Ishikawa (cell line): ENCODE data around the gene GAREM1.

ENCODE experiments used
- CEBPB ChIP-seq: IDR thresholded peaks from 2 replicates; pipeline ENCODE4 v1.6.1; 2012
- CREB1 ChIP-seq: IDR thresholded peaks from 2 replicates; pipeline ENCODE4 v1.6.1; 2012; ENCODE audit warnings: low read depth
- EGR1 ChIP-seq: IDR thresholded peaks from 2 replicates; pipeline ENCODE4 v1.6.1; 2012
- EP300 ChIP-seq: IDR thresholded peaks from 2 replicates; pipeline ENCODE4 v1.6.1; 2012; ENCODE audit warnings: borderline replicate concordance
- FOXM1 ChIP-seq: IDR thresholded peaks from 2 replicates; pipeline ENCODE4 v1.6.1; 2012; ENCODE audit warnings: low read depth, borderline replicate concordance
- NFIC ChIP-seq: IDR thresholded peaks from 2 replicates; pipeline ENCODE4 v1.6.1; 2012
- RAD21 ChIP-seq: IDR thresholded peaks from 2 replicates; pipeline ENCODE4 v1.6.1; 2012; ENCODE audit warnings: low read depth
- TAF1 ChIP-seq: IDR thresholded peaks from 2 replicates; pipeline ENCODE4 v1.6.1; 2012; ENCODE audit warnings: low read depth, mild to moderate bottlenecking
- TCF12 ChIP-seq: IDR thresholded peaks from 2 replicates; pipeline ENCODE4 v1.6.1; 2012; ENCODE audit warnings: low read depth
- TEAD4 ChIP-seq: IDR thresholded peaks from 2 replicates; pipeline ENCODE4 v1.6.1; 2012
- YY1 ChIP-seq: IDR thresholded peaks from 2 replicates; pipeline ENCODE4 v1.6.1; 2012; ENCODE audit warnings: low read depth
- ZBTB7A ChIP-seq: IDR thresholded peaks from 2 replicates; pipeline ENCODE4 v1.6.1; 2012; ENCODE audit warnings: low read depth
- TF ChIP-seq, protein P1 (sequence below): IDR thresholded peaks from 2 replicates; pipeline ENCODE4 v1.6.1; 2012
- TF ChIP-seq, protein P2 (sequence below): IDR thresholded peaks from 2 replicates; pipeline ENCODE4 v1.6.1; 2012
- TF ChIP-seq, protein P3 (sequence below): IDR thresholded peaks from 2 replicates; pipeline ENCODE4 v1.6.1; 2012; ENCODE audit warnings: low read depth, mild to moderate bottlenecking

The GAREM1 gene

DNA sequence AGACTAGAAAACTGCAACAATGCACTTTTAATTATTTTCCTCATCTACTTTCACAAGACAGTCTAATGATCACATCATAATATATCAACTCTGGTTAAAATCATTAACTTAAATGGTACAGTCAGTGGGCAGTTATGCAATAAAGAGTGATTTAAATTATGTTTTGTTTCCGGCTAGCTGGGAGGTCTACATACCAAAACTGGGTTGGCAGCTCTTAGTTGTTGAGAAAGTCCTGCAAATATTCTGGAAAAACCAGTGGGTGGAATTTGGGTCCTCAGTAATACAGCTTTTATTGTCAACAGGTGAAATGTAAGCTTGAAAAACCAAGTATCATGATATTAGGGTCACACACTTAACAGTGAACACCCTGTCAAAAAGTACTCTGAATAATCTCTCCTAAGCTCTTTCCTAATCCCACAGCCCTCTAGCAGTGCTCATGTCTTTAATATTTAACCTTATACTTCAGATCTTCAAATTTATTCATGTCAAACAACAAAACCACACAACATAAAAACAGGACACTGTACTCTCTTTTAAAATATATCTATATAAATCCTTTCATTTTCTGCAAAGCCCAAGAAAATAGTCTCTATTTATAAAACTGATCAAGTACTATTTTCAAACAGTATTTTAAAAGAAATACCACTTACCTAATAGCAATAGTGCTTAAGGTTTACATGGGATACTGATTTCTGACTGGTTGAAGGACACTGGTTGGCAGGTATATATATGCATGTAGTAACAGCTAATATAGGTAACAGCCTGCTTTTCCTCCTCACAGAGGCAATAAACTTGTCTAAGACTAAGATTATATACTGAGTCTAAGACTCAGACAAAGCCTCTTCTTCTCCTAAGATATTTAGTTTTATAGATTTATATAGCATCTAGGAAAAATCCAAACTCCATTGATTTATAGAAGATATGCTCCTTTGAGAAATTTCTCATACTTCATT lies 103.8 kb downstream of the GAREM1 start:
- TF ChIP-seq EGR1 (no peak), TEAD4 (peak; percentile 54), TAF1 (no peak), EP300 (peak; percentile 33; the same call in 1 of the 2 replicates), YY1 (no peak), NFIC (no peak; the same call in 1 of the 2 replicates), CREB1 (no peak), CEBPB (peak; percentile 78), ZBTB7A (no peak), TCF12 (no peak)
- TF ChIP-seq, protein P1, sequence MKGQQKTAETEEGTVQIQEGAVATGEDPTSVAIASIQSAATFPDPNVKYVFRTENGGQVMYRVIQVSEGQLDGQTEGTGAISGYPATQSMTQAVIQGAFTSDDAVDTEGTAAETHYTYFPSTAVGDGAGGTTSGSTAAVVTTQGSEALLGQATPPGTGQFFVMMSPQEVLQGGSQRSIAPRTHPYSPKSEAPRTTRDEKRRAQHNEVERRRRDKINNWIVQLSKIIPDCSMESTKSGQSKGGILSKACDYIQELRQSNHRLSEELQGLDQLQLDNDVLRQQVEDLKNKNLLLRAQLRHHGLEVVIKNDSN, result no peak

DNA sequence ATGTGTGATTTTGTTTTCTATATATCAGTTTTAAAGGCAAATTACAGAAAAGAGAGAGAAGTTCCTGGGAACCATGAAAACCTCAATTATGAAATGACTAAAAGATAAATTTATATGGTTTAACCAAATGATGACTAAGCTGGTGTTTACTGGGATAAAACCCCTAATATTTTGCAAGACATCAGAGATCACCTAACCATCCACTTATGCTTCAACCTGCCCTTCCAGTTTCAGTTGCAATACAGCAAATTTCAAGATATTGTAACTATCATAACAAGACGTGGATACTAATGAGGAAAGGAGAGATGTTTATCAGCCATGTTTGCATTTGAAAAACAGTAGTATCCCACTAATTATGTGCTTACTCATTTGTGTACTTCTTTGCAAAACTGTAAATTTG lies 108.2 kb downstream of the GAREM1 start:
- TF ChIP-seq EP300 (no peak), ZBTB7A (no peak), TCF12 (no peak), CREB1 (no peak), CEBPB (no peak), YY1 (no peak)
- TF ChIP-seq, protein P2, sequence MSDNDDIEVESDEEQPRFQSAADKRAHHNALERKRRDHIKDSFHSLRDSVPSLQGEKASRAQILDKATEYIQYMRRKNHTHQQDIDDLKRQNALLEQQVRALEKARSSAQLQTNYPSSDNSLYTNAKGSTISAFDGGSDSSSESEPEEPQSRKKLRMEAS, result no peak

DNA sequence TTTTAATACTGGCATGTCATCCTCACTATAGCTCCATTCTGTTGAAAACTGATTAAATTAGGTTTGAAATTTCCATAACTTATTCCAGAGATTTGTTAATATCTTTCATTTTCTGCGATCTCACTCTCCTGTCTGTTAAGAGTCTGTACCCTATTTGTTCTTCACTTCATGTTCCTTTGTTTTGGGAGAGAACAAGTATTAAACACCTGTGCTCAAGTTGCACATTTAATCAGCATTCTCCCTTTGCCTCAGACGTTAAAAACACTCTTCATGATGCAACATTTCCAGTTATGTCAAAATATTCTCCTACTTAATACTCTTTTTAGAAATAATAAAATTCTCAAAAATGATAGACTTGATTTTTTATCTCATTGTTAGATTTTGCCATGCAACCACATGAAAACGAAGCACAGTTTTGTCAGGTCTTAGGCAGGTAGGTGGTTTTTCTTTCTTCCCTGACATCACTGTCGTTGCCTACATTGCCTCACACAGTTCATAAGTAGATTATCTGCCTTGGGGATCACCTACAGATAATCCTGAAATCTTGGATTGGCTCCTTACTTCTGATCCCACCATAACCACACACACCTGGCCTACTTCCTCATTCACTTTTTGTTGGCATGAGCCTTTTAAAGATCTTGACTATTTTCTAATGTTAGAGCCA lies 109.9 kb downstream of the GAREM1 start:
- TF ChIP-seq, protein P1, result no peak
- TF ChIP-seq RAD21 (no peak), TAF1 (no peak), FOXM1 (no peak), YY1 (no peak), ZBTB7A (no peak), CEBPB (no peak), CREB1 (no peak), EP300 (no peak), TCF12 (no peak), NFIC (no peak), TEAD4 (no peak), EGR1 (no peak)
- TF ChIP-seq, protein P3, sequence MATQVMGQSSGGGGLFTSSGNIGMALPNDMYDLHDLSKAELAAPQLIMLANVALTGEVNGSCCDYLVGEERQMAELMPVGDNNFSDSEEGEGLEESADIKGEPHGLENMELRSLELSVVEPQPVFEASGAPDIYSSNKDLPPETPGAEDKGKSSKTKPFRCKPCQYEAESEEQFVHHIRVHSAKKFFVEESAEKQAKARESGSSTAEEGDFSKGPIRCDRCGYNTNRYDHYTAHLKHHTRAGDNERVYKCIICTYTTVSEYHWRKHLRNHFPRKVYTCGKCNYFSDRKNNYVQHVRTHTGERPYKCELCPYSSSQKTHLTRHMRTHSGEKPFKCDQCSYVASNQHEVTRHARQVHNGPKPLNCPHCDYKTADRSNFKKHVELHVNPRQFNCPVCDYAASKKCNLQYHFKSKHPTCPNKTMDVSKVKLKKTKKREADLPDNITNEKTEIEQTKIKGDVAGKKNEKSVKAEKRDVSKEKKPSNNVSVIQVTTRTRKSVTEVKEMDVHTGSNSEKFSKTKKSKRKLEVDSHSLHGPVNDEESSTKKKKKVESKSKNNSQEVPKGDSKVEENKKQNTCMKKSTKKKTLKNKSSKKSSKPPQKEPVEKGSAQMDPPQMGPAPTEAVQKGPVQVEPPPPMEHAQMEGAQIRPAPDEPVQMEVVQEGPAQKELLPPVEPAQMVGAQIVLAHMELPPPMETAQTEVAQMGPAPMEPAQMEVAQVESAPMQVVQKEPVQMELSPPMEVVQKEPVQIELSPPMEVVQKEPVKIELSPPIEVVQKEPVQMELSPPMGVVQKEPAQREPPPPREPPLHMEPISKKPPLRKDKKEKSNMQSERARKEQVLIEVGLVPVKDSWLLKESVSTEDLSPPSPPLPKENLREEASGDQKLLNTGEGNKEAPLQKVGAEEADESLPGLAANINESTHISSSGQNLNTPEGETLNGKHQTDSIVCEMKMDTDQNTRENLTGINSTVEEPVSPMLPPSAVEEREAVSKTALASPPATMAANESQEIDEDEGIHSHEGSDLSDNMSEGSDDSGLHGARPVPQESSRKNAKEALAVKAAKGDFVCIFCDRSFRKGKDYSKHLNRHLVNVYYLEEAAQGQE, result no peak
- TF ChIP-seq, protein P2, result no peak

DNA sequence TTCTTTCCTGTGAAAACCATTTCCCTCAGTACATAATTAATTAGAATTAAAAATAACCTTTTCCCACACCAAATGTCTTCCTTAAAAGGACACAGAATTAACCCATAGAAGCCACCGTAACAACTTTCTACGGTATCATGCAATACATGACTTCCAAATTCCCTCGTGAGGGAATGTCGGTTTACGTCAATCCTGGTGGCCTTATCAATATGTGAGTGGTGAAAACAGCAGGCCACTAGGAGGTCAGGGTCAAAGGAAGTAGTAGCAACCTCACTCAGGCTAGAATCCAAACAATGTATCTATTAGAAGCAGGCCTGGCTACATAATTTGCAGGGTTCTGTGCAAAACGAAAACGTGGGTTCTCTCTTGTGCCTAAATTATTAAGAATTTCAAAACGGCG lies 112.2 kb downstream of the GAREM1 start:
- TF ChIP-seq EP300, result no peak
- TF ChIP-seq TCF12, result no peak
- no peak for TF ChIP-seq RAD21
- TF ChIP-seq CREB1, result no peak
- TF ChIP-seq EGR1, result no peak
- TF ChIP-seq, protein P1, result no peak
- TF ChIP-seq TAF1, result no peak
- TF ChIP-seq FOXM1, result no peak
- TF ChIP-seq TEAD4, result no peak
- TF ChIP-seq, protein P3, result no peak
- TF ChIP-seq NFIC, result no peak
- TF ChIP-seq, protein P2, result no peak
- TF ChIP-seq ZBTB7A, result no peak
- no peak for TF ChIP-seq CEBPB
- no peak for TF ChIP-seq YY1
